Glomerular visceral epithelial cell (primary cell): ENCODE results near the gene NEK3.
"Not testable (repeated sequence)": the region's sequence is repeated elsewhere in the genome, so short reads cannot be mapped to it uniquely, and the experiment has no call there.

Experiments
- DNase-seq: peaks from one replicate; pipeline ENCODE4 v3.0.0-alpha.2; 2016; ENCODE audit errors: extremely low spot score

NEK3 gene

GRCh38 chr13:52170828-52171391, 11.5 kb upstream of the NEK3 start:
- not testable (repeated sequence) for DNase-seq

GRCh38 chr13:52169839-52170238, 10.4 kb upstream of the NEK3 start:
- DNase-seq = no peak

GRCh38 chr13:52165411-52165810, 6.0 kb upstream of the NEK3 start:
- DNase-seq = no peak

GRCh38 chr13:52164989-52165388, 5.6 kb upstream of the NEK3 start:
- DNase-seq = no peak

GRCh38 chr13:52163878-52164277, 4.5 kb upstream of the NEK3 start:
- DNase-seq = peak; percentile 6

- peak; percentile 23 for DNase-seq
Measured at GRCh38 chr13:52162279-52163101, 3.1 kb upstream of the NEK3 start.

GRCh38 chr13:52161181-52161646, 1.8 kb upstream of the NEK3 start:
- no peak for DNase-seq

GRCh38 chr13:52160506-52160905, 1.1 kb upstream of the NEK3 start:
- DNase-seq = no peak

GRCh38 chr13:52160053-52160452, 656 bp upstream of the NEK3 start:
- no peak for DNase-seq

- DNase-seq = peak; percentile 34
Measured at GRCh38 chr13:52158629-52159158, 703 bp downstream of the NEK3 start.

GRCh38 chr13:52156724-52157261, 2.6 kb downstream of the NEK3 start:
- DNase-seq = no peak

- no peak for DNase-seq
Measured at GRCh38 chr13:52155177-52155576, 4.2 kb downstream of the NEK3 start.

- no peak for DNase-seq
Measured at GRCh38 chr13:52147225-52147624, 12.2 kb downstream of the NEK3 start.

- no peak for DNase-seq
Measured at GRCh38 chr13:52141299-52141698, 18.1 kb downstream of the NEK3 start.

GRCh38 chr13:52137489-52137888, 21.9 kb downstream of the NEK3 start:
- no peak for DNase-seq

- DNase-seq = no peak
Measured at GRCh38 chr13:52136763-52137162, 22.6 kb downstream of the NEK3 start.

GRCh38 chr13:52130641-52131040, 28.8 kb downstream of the NEK3 start:
- DNase-seq = no peak

- peak; percentile 56 for DNase-seq
Measured at GRCh38 chr13:52128714-52129700, 30.4 kb downstream of the NEK3 start, which contains the start of gene NEK5. TSS of gene NEK5 (minus strand) at chr13:52129073. CDS start at chr13:52127482, 1,591 bp downstream.

- peak; percentile 77 for DNase-seq
Measured at GRCh38 chr13:52127783-52128702, 31.4 kb downstream of the NEK3 start.

GRCh38 chr13:52127378-52127777, 32.0 kb downstream of the NEK3 start:
- no peak for DNase-seq
